Cardiac muscle cell (in vitro differentiated cells and primary cell): Measurements from ENCODE around the gene PHF12. TPM values are rescaled to one million over a fixed set of nuclear protein-coding genes. Genes with fewer than 3 reads are reported as not detected.
A peak's percentile ranks its signal among the peaks of the same experiment; 100 is the strongest.

Experiments
- DNase-seq, 2 donors: peaks; one replicate each; pipeline versions ENCODE4 v3.0.0 to v3.0.0-alpha.2; 2010 to 2017; ENCODE audit warnings: low read depth in 1 of 2, low spot score in 1 of 2
- H3K27ac ChIP-seq: fragments of 200-600 bp; sonication (generic); 2 replicates; pipeline ENCODE4 v1.5.1; 2016
- H3K27me3 ChIP-seq: fragments of 200-600 bp; sonication (generic); 2 replicates; pipeline ENCODE4 v1.6.0; 2016; ENCODE audit warnings: control low read depth
- H3K36me3 ChIP-seq: fragments of 200-600 bp; sonication (generic); 2 replicates; pipeline ENCODE4 v1.5.1; 2016; ENCODE audit warnings: control low read depth
- H3K4me1 ChIP-seq: fragments of 200-600 bp; sonication (generic); 2 replicates; pipeline ENCODE4 v1.8.1; 2017; ENCODE audit warnings: low read depth, mild to moderate bottlenecking, mixed run types
- H3K4me3 ChIP-seq: fragments of 200-600 bp; sonication (generic); 2 replicates; pipeline ENCODE4 v1.5.1; 2016; ENCODE audit warnings: mild to moderate bottlenecking
- H3K9me3 ChIP-seq: fragments of 200-600 bp; sonication (generic); 2 replicates; pipeline ENCODE4 v1.5.1; 2017; ENCODE audit warnings: low read depth, mild to moderate bottlenecking, control low read depth
- polyA plus RNA-seq: library from polyadenylated mRNA; unstranded; fragments of >200 nt; fragmentation: Nextera tagmentation; extraction: Ambion mirVana; gene quantifications from 2 replicates; pipeline ENCODE4 v1.2.1, GENCODE V29; 2016
- total RNA-seq: library from RNA; depleted of rRNA; stranded (reverse); fragments of >200 nt; gene quantifications from 2 replicates; pipeline ENCODE4 v1.2.3, GENCODE V29; 2016
- TF ChIP-seq, protein P1 (sequence below): IDR thresholded peaks from 2 replicates; pipeline ENCODE4 v1.5.1; 2012; ENCODE audit warnings: low read depth, mild to moderate bottlenecking, low read length

PHF12 gene
- total and polyA plus RNA-seq, 2 experiments from 2014 or later = 17.9 to 45.6 TPM

DNA sequence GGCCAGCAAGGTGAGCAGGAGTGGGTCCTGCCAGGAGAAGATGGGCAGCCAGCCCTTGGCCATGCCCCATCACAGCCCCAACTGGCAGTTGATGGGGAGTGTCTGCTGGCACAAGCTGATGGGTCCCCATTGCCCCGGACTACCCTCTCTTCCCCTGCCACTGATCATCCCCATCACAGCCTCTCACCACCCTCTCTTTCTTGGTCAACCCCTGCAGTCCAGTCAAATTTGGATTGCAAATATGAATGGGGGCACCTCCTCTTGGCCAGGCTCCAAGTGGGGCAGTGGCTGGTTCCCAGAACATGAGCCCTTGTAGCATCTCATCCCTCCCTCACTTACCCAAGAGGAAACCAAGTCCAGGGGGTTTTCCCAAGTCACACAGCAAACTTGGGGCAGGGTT, 37.2 kb upstream of the PHF12 start:
- Histone ChIP-seq H3K27ac (no peak overlapping the region), H3K36me3 (no peaks in the 10 kb centered on the region), H3K27me3 (peaks cover 10% of the 10 kb centered on the region), H3K4me3 (no peak overlapping the region), H3K9me3 (no peaks in the 10 kb centered on the region), H3K4me1 (peaks cover 8% of the 10 kb centered on the region)
- no peak for DNase-seq
- TF ChIP-seq, protein P1, sequence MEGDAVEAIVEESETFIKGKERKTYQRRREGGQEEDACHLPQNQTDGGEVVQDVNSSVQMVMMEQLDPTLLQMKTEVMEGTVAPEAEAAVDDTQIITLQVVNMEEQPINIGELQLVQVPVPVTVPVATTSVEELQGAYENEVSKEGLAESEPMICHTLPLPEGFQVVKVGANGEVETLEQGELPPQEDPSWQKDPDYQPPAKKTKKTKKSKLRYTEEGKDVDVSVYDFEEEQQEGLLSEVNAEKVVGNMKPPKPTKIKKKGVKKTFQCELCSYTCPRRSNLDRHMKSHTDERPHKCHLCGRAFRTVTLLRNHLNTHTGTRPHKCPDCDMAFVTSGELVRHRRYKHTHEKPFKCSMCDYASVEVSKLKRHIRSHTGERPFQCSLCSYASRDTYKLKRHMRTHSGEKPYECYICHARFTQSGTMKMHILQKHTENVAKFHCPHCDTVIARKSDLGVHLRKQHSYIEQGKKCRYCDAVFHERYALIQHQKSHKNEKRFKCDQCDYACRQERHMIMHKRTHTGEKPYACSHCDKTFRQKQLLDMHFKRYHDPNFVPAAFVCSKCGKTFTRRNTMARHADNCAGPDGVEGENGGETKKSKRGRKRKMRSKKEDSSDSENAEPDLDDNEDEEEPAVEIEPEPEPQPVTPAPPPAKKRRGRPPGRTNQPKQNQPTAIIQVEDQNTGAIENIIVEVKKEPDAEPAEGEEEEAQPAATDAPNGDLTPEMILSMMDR = no peak

DNA sequence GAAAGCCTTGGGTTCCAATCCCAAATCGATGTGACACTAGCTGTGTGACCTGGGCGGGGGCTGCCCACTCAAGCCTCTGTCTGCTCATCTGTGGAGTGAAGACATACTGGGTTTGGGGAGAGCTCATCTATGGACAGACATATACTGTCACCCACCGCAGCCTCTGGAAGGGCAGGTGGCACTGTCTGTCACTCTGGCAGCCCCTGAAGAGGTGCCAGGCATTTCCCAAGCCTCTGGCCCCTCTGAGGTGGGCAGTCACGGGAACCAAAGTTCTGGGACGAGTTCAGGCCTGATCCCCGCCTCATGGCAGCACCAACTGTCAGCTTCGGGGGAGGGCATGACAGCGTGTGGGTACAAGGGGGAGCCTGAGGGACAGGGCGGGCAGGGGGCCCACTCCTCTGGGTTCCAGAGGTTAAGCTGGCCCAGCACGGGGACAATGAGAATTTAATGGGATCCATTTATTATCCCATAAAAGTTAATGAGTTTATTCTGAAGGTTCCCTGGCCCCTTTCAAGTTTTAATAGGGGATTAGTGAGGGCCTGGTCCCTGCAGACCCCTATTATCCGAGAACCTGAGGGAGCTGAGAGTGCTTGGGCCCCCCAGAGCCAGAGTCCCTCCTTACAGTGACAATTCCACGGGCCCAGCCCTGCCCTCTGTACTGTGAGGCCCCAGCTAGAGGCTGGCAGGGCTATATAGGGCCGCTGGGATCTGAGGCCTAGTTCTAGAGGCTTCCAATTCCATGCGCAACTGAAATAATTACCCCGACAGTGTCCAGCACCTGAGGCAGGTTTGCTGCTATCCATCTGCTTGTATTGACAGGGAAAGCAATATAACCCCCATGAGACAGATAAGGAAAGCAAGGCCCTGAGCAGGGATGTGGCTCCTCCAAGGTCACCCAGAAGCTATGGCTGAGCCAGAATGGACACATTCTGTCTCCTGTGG, 35.7 kb upstream of the PHF12 start:
- H3K27me3 ChIP-seq = peaks cover 10% of the 10 kb centered on the region
- TF ChIP-seq, protein P1 = no peak
- no peak overlapping the region for H3K4me3 ChIP-seq
- no peak overlapping the region for H3K27ac ChIP-seq
- DNase-seq = no peak
- no peaks in the 10 kb centered on the region for H3K9me3 ChIP-seq
- H3K4me1 ChIP-seq = no peaks in the 10 kb centered on the region
- no peaks in the 10 kb centered on the region for H3K36me3 ChIP-seq

DNA sequence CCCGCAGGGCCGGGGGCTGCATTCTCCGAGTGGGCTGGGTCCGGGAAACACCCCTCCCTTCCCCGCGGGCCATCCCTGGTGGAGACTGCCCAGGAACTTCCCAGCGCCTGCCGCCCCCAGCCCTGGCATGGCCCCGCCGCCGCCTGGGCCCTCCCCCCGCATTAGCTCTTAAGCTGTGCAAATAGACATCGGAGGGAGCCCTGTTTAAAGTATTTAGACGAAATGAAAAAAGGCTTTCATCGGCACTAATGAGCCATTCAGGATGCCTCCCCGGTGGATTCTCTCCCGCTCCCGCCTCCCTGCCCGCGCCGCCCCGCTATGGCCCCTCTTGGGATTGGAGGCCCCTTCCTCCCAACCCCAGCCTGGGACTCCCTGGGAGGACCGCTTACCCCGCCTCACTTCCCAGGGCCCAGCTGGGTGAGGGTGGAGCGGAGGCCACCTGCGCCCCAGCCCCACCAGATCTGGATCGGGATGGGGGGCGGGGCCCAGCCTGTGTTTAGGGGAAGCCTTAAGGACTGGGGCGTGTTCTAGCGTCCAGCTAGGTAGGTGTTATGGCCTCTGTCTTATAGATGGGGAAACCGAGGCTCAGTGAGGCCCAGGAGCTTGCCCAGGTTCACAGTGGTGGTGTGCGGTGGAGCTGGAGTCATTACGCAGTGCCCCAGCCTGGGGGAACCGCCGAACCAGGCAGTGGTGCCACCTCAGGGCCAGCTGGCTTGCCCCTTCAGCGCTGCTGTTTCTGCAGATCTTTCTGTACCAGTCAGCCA, 34.8 kb upstream of the PHF12 start:
- TF ChIP-seq, protein P1 = no peak
- Histone ChIP-seq H3K4me3 (no peak overlapping the region), H3K27ac (no peak overlapping the region), H3K27me3 (peaks cover 10% of the 10 kb centered on the region), H3K36me3 (no peaks in the 10 kb centered on the region), H3K9me3 (no peaks in the 10 kb centered on the region), H3K4me1 (no peaks in the 10 kb centered on the region)
- no peak for DNase-seq

DNA sequence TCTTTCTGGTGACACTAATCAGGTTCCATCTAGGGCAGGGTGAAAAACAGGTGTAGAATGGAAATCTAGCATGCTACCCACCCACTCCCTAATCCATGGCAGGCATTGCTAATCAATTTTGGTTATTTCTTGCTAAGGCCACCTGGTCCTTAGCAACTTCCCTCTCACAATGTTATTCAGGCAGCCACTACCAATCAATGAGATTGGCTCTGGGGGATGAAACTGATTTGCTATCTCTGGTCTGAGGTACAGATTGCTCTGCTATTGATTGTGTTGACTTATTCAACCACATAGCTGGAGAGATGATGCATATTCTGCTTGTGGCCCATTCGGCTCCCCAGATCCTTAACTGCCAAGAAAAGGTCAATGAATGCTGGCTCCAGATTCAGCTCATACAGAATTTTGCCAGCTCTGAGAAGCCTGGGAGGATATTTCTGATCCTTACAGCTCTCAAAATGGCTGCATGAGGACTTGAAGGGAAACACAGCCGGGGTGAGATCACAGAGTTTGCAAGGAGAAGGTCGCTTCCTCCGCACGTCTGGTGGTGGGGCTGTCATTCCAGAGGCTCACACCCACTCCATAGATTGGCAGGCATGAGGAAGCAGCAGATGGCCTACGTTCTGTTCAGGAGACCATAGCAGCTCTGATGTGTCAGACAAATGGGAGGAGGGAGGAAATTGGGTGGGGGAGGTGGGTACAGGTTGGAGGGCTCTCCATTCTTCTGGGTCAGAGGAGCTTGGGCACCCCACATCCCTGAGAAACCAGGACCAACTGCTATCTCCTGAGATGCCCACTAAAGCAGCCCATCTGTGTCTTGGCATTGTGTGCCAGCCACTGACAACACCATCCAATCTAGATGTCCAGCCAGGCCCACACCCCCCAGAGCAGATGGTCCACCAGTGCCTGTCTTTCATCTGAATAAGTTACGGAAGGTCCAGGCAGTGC, 32.2 kb upstream of the PHF12 start:
- TF ChIP-seq, protein P1 = no peak

More for the DNA sequence above, 32.2 kb upstream of the PHF12 start:
- H3K27ac ChIP-seq = no peak overlapping the region
- H3K4me1 ChIP-seq = no peaks in the 10 kb centered on the region
- H3K36me3 ChIP-seq = no peaks in the 10 kb centered on the region
- no peak overlapping the region for H3K4me3 ChIP-seq
- H3K9me3 ChIP-seq = no peaks in the 10 kb centered on the region
- H3K27me3 ChIP-seq = peaks cover 10% of the 10 kb centered on the region
- peak in 1 of 2 donors; percentile 21 for DNase-seq
